M059J (cell line): Measurements from ENCODE around the gene SCN4A. TPM values are rescaled to one million over a fixed set of nuclear protein-coding genes. Genes with fewer than 3 reads are reported as not detected.
"Not testable (repeated sequence)": the region's sequence is repeated elsewhere in the genome, so short reads cannot be mapped to it uniquely, and the experiment has no call there.

Source experiments
- DNase-seq: peaks from one replicate; pipeline ENCODE4 v3.0.0-alpha.2; 2012; ENCODE audit warnings: low read depth
- total RNA-seq: library from RNA; depleted of rRNA; stranded (reverse); fragments of >200 nt; shearing (Covaris generic); gene quantifications from 2 replicates; pipeline ENCODE4 v1.2.3, GENCODE V29; 2014

SCN4A gene
- total RNA-seq, 1 experiment from 2014 or later = not detected

- DNase-seq = peak; percentile 81
Observed at GRCh38 chr17:63984651-63985386, 12.1 kb upstream of the SCN4A start.

- no peak for DNase-seq
Observed at GRCh38 chr17:63984236-63984635, 11.5 kb upstream of the SCN4A start.

DNA sequence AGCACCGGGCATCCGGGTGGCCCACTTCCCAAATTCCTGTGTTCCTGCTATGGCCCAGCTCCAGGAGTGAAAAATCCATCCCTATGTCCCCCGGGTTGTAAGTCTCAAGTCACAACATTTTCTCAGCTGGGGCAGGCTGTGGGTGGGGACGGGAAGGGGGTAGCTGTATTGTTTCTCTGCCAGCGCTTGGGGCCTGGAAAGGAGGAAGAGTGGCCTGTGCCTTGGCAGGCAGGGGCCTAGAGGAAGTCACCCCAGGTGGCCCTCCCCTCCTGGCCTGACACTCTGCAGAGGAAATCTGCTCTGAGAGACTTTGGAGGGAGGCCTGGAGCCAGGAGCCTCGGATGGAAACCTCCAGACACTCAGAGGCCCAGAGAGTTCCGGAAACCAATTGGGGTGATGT is 10.6 kb upstream of the SCN4A start:
- DNase-seq = no peak

DNA sequence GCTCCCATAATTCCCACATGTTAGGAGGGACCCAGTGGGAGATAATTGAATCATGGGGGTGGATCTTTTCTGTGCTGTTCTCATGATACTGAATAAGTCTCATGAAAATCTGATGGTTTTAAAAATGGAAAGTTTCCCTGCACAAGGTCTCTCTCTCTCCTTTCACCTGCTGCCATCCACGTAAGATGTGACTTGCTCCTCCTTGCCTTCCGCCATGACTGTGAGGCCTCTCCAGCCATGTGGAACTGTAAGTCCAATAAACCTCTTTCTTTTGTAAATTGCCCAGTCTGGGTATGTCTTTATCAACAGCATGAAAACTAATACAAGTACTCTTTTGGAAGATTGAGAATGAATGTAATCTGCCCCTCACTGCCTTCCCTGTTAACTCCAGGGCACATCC is 9.9 kb upstream of the SCN4A start:
- not testable (repeated sequence) for DNase-seq

DNA sequence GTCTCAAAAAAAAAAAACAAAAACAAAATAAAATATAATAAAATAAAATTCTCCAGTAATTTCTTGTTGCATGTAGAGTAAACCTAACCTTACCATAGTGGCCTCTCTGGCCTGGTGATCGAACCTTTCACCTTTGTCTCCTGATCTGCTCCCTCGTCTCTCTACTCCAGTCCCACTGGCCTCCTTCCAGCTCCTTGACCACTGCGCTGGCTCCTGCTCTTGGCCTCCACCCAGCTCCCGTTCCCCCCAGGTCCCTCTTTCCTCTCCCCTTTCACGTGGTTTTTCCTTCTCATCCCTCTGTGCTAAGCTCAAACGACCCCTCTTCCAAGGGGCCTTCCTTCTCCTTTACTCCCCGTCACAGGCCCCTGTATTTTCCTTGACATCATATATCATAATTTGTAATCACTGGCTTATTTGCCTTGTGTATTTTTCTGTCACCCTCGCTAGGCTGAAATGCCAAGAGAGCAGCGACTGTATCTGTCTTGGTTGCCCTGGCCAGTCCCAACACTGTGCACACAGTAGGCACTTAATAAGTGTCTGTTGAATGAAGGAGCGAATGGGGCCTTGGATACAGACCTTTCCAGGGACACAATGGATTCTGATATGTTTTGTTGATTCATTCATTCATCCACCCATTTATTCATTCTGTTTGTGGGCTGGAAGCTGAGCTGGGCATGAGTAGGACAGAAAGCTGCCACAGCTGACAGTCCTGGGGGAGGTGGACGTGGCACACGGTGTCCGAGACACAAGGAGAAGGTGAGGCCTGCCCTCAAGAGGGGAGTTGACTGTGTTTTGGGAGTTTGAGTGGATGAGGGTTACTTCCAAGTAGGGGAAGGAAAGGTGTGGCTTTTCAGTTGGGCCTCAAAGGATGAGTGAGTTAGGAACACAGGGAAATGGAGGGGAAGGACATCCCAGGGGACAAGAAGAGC is 5.8 kb upstream of the SCN4A start:
- DNase-seq = no peak

- DNase-seq = no peak
Observed at GRCh38 chr17:63976702-63977101, 4.0 kb upstream of the SCN4A start.

DNA sequence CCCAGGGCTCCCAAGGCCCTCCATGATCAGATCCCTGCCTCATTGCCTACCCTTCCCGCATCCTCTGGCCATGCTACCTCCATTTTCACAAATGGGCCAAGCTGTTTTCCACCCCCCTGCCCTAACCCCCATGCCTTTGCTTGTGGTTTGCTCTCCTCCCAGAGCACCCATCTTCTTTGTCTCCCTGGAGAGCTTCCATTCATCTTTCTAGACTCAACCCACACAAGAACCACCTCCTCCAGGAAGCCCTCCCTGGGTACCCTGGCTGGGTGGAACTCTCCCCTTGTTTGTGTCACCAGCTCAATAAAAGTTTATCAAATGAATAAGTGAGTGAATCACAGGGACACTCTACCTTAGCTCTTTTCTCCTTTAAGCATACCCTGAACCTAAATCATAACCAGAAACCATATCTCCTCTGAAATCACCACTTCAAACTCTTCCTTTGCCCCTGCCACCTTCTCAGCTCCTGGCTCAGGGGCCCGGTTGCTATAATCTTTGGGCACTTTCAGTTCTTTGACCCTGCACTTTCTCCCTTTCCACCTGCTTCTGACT is 2.9 kb upstream of the SCN4A start:
- DNase-seq = no peak

DNA sequence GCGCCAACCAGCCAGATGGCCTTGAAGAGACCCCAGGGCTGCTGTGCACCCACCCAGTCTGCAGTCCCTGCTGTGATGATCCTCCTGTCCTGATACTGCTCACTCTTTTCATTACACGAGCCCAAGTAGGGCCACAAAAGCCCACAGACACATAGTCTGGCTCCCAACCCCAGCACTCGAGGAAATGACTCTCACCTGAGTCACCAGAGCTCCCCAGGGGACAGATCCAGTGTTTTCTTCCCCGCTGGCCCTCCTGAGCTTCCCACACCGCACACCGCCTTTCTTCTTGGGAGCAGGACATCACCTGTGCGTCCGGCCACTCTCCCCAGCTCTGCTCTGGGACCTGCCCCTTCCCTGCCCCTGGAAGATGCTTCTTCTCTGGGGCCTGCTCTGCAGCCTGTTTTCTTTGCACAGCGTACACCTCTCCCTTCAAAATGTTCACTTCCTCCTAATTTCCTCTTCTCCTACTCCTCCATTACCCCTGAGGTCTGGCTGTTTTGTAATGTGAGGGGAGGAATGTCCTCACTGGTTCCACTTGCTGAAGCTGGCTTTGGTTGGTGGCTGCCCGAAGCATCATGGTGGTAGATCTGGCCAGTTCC is 2.0 kb upstream of the SCN4A start:
- DNase-seq = peak; percentile 86

DNA sequence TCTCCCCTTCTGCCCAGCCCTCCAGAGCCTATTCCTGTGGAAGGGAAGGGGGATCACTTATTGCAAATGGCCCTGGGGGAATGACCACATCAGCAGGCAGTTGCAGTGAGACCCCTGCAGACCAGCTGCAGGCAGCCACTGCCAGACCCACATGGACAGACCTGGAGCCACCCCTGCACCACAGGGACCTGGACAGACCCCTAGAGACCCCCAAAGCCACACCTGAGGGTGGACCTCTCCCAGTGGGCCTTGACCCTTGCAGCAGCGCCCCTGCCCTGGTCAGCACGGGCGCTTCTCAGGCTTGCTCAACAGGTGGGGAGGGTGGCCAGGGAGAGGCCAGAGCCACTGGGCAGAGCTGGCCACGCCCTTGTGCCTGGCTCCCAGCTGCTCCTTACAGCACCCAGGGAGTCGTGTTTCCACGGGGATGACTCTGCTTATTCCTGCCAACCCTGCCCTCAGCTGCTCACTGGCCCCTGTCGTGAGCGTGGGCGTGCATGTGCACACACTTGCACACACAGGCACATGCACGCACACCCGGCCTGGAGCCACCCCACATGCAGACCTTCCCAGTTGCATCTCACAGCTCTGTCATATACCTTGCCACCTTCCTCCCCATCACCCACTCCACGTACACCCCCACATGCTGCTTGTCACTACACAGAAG is 1.3 kb upstream of the SCN4A start:
- DNase-seq = peak; percentile 44

DNA sequence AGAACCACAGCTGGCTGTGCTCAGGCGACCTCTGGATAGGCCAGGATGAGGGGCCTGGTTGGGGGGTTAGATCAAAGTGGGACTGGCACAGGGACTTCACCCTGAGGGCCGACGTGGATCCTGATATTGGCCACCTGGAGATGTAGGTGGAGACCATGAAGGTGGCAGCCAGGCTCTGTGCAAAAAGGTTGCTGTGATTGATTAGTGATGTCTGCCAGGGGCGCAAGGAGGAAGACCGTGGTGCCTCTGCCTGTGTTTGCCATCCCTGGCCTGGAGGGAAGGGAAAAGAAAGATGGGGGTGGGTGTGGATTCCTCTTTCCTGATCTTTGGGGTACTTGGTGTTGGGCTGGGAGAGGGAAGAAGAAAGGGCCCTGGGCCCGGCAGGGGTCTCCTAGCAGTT is 529 bp upstream of the SCN4A start:
- DNase-seq = no peak

GRCh38 chr17:63969278-63969677 is 3.4 kb downstream of the SCN4A start:
- DNase-seq = no peak

- DNase-seq = peak; percentile 15
Observed at GRCh38 chr17:63967953-63968352, 4.8 kb downstream of the SCN4A start.

DNA sequence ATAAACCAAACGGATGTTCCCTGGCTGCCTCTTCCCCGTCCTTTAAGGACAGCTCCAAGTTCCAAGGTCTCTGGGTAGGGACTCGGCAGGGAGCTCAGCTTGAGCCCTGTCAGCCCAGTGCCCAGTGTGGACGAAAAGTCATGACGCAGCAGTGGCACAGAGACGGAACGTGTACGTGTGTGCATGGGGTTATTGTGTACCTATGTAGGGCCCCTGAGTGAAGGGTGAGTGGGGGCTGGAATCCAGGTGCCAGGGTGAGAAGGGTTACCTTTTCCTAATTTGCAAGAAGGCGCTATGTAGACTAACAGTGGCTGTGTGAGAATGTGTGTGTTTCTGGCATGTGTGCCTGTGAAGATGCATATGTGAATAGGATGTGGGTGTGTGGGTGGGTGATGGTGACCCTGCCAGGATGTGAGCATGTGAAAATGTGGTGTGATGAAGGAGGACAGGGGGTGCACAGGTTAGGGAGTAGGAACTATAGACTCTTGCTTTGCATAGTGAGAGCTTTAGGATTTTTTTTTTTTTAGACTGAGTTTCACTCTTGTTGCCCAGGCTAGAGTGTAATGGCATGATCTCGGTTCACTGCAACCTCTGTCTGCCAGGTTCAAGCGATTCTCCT is 6.0 kb downstream of the SCN4A start:
- DNase-seq = no peak

GRCh38 chr17:63963123-63963522 is 9.6 kb downstream of the SCN4A start:
- DNase-seq = no peak

DNA sequence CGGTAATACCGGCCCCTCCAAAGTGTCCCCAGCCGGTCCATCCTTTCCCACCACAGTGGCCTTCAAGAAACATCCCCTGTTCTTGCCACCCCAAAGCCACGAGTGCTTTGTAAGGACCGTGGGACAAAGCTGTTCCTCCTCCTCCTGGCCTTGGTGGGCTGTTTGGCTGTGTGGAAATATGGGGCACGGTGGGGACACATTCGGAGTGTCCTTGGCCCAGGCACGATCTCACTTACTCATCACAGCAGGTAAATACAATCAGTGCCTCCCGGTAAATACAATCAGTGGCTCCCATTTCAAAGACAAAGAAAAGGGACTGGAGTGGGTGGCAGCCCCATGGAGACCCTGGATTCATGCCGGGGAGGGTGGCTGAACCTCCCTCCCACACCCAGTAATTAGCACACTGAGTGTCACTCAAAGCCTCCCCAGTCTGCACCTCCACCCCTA is 10.4 kb downstream of the SCN4A start:
- DNase-seq = no peak

- peak; percentile 18 for DNase-seq
Observed at GRCh38 chr17:63961355-63962212, 11.1 kb downstream of the SCN4A start.

GRCh38 chr17:63960430-63960829 is 12.3 kb downstream of the SCN4A start:
- DNase-seq = no peak

- no peak for DNase-seq
Observed at GRCh38 chr17:63960006-63960405, 12.7 kb downstream of the SCN4A start.

DNA sequence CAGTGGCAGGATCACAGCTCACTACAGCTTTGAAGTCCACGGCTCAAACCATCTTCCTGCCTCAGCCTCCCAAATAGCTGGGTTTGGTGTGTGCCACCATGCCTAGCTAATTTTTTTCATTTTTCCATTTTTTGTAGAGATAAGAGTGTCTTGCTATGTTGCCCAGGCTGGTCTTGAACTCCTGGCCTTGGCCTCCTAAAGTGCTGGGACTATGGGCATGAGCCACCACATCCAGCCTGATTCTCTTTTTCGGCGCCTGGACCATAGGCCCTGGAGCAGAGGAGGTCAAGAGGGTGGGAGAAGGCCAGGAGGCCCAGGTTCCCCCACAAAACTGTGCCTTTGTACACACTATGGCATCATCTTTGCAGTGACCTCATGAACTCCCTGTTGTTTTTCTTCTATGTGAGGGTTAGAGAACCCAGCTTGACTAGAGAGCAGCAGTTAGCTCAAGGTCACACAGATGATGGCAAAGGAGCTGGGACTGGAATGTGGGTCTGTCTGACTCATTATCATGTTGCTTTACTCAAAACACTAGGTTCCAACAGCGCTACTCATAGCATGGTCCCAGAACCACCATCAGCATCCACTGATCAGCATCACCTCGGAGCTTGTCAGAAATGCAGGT is 16.3 kb downstream of the SCN4A start:
- peak; percentile 48 for DNase-seq

DNA sequence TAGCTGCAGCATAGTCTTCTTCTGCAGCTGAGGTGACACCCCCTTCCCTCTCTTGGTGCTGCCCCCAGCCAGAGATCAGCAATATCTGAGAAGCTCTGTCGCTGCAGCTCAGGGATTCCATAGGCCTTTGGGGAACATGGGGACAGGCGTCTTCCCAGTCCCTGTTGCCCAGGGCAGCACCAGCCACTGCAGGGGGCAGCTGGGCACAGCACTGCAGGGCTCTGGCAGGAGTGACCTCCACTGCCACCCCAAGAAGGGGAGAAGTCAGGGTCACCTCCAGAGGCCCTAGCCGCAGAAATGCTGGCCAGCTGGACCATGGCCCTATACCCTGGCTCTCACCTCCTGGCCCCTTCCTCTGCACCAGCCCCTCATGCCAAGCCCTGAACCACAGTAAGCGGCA is 16.9 kb downstream of the SCN4A start:
- DNase-seq = no peak
